ENCODE data around the gene HIPK3.

GRCh38 chr11:33339247-33339646 lies 82.1 kb downstream of the HIPK3 start:
- TF ChIP-seq POLR2A (IDR thresholded peaks at IDR 0.05; ENCODE audit: low read depth) (no peak), CTCF (IDR thresholded peaks at IDR 0.05) (no peak), POLR2AphosphoS5 (IDR thresholded peaks at IDR 0.05) (no peak)

Data from esophagus muscularis mucosa (tissue), 3 donors.